Neural cell (in vitro differentiated cells): ENCODE measurements around the gene ELMO2. TPM values are rescaled to one million over a fixed set of nuclear protein-coding genes. Genes with fewer than 3 reads are reported as not detected.

Experiments used
- H2AFZ ChIP-seq: fragments of 200-600, 300-800 bp; sonication (generic), shearing (Covaris generic); 2 replicates; pipeline ENCODE4 v1.6.0; 2014; ENCODE audit warnings: low read depth, mild to moderate bottlenecking, antibody characterized with exemption, low read length, moderate library complexity
- H3F3A ChIP-seq: fragments of 200-600 bp; shearing (Covaris generic); 2 replicates; pipeline ENCODE4 v1.6.1; 2016; ENCODE audit warnings: mild to moderate bottlenecking, moderate library complexity, mixed read lengths, antibody characterized with exemption, low read length; ENCODE audit not compliant: insufficient read depth, poor library complexity, severe bottlenecking
- H3K27ac ChIP-seq: fragments of 200-600, 300-800 bp; sonication (generic), shearing (Covaris generic); 2 replicates; pipeline ENCODE4 v1.5.1; 2014; ENCODE audit warnings: mild to moderate bottlenecking, low read length, moderate library complexity
- H3K27me3 ChIP-seq: fragments of 300-800, 200-600 bp; sonication (generic), shearing (Covaris generic); 2 replicates; pipeline ENCODE4 v1.6.0; 2014; ENCODE audit warnings: mild to moderate bottlenecking, low read depth, low read length, moderate library complexity; ENCODE audit not compliant: insufficient read depth
- H3K36me3 ChIP-seq: fragments of 300-800, 200-600 bp; sonication (generic), shearing (Covaris generic); 2 replicates; pipeline ENCODE4 v1.5.1; 2014; ENCODE audit warnings: mild to moderate bottlenecking, antibody characterized with exemption, low read length, moderate library complexity; ENCODE audit not compliant: insufficient read depth
- H3K4me2 ChIP-seq: fragments of 300-800, 200-600 bp; sonication (generic), shearing (Covaris generic); 2 replicates; pipeline ENCODE4 v1.6.0; 2014; ENCODE audit warnings: mild to moderate bottlenecking, low read length
- H3K4me3 ChIP-seq: fragments of 300-800, 200-600 bp; sonication (generic), shearing (Covaris generic); 2 replicates; pipeline ENCODE4 v1.5.1; 2014; ENCODE audit warnings: mild to moderate bottlenecking, low read length, moderate library complexity
- H3K79me2 ChIP-seq: fragments of 200-600 bp; shearing (Covaris generic); replicated peaks from 2 replicates; pipeline ENCODE4 v1.6.0; 2014; ENCODE audit warnings: mild to moderate bottlenecking, low read length, moderate library complexity; ENCODE audit not compliant: insufficient read depth
- H3K9ac ChIP-seq: fragments of 300-800, 200-600 bp; sonication (generic), shearing (Covaris generic); 2 replicates; pipeline ENCODE4 v1.6.1; 2016; ENCODE audit warnings: mild to moderate bottlenecking, low read length, mixed read lengths
- H3K9me2 ChIP-seq: fragments of 200-600 bp; shearing (Covaris generic); 2 replicates; pipeline ENCODE4 v1.6.1; 2016; ENCODE audit warnings: mild to moderate bottlenecking, low read length, mixed read lengths; ENCODE audit not compliant: insufficient read depth
- H3K9me3 ChIP-seq: fragments of 200-600, 300-800 bp; sonication (generic), shearing (Covaris generic); 2 replicates; pipeline ENCODE4 v1.6.1; 2016; ENCODE audit warnings: mild to moderate bottlenecking, mixed run types, low read length, moderate library complexity, mixed read lengths
- H4K20me1 ChIP-seq: fragments of 200-600 bp; shearing (Covaris generic); 2 replicates; pipeline ENCODE4 v1.6.1; 2016; ENCODE audit warnings: mild to moderate bottlenecking, mixed run types; ENCODE audit not compliant: insufficient read depth
- EP300 ChIP-seq: fragments of 450-650 bp; conservative IDR thresholded peaks from 2 replicates; pipeline ENCODE4 v1.6.1; 2014; ENCODE audit warnings: antibody characterized with exemption, mild to moderate bottlenecking, moderate library complexity; ENCODE audit not compliant: poor library complexity, severe bottlenecking
- EZH2 ChIP-seq: fragments of 200-600, 300-800 bp; shearing (Covaris generic), sonication (generic); IDR thresholded peaks from 2 replicates; pipeline ENCODE4 v1.6.1; 2014; ENCODE audit warnings: antibody characterized with exemption, low read length, borderline replicate concordance, mild to moderate bottlenecking; ENCODE audit not compliant: insufficient read depth, poor library complexity, severe bottlenecking
- MXI1 ChIP-seq: fragments of 450-650 bp; conservative IDR thresholded peaks from 2 replicates; pipeline ENCODE4 v1.6.1; 2014; ENCODE audit warnings: antibody characterized with exemption, mild to moderate bottlenecking; ENCODE audit not compliant: poor library complexity, severe bottlenecking
- POLR2AphosphoS5 ChIP-seq: IDR thresholded peaks from 2 replicates; pipeline ENCODE4 v1.6.1; 2012
- RAD21 ChIP-seq: fragments of 450-650 bp; conservative IDR thresholded peaks from 2 replicates; pipeline ENCODE4 v1.6.1; 2014; ENCODE audit warnings: antibody characterized with exemption, mild to moderate bottlenecking, moderate library complexity
- SMC3 ChIP-seq: fragments of 450-650 bp; conservative IDR thresholded peaks from 2 replicates; pipeline ENCODE4 v1.6.1; 2014; ENCODE audit warnings: antibody characterized with exemption, mild to moderate bottlenecking, moderate library complexity; ENCODE audit not compliant: poor library complexity
- TAF1 ChIP-seq: IDR thresholded peaks from 2 replicates; pipeline ENCODE4 v1.6.1; 2012; ENCODE audit warnings: low read depth
- polyA plus RNA-seq: library from polyadenylated mRNA; depleted of rRNA; stranded (reverse); fragments of >200 nt; gene quantifications from 2 replicates; pipeline ENCODE4 v1.2.3, GENCODE V29; 2014
- TF ChIP-seq, protein P1 (sequence below): fragments of 450-650 bp; IDR thresholded peaks from 2 replicates; pipeline ENCODE4 v1.5.1; 2014; ENCODE audit warnings: antibody characterized with exemption, mild to moderate bottlenecking, moderate library complexity; ENCODE audit not compliant: poor library complexity, severe bottlenecking
- TF ChIP-seq, protein P2 (sequence below): IDR thresholded peaks from 2 replicates; pipeline ENCODE4 v1.6.1; 2012; ENCODE audit warnings: borderline replicate concordance

The ELMO2 gene
- polyA plus RNA-seq, 1 donor from 2014 or later, result 72.0 TPM

DNA sequence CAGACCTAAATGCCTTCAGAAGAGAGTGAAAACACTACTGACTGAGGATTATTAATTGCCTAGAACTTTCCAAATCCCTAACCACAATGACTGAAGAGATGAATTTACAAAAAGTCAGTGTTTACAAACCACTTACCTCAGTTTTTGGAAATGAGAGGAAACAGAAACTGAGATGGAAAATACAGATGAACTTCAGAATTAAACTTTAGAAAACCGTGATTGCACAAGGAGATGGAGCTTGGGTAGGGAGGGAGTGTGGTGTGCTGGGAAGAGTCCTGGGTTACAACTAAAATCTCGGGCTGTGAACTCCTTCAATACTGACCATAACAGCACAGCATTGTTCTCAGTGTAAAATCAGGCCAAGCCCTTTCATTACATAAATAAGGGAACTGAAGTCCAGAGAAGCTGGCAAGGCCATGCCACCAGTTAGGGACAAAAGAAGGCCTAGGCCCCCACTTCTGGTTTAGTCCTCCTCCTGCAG is 4.0 kb downstream of the ELMO2 start:
- Histone ChIP-seq H3K9ac (no peak overlapping the region), H3K27me3 (no peaks in the 10 kb centered on the region), H3F3A (no peaks in the 10 kb centered on the region), H3K4me2 (no peak overlapping the region), H3K36me3 (no peaks in the 10 kb centered on the region), H4K20me1 (no peaks in the 10 kb centered on the region), H3K4me3 (no peak overlapping the region), H2AFZ (no peak overlapping the region), H3K79me2 (peaks cover 43% of the 10 kb centered on the region), H3K9me3 (no peaks in the 10 kb centered on the region), H3K9me2 (no peaks in the 10 kb centered on the region), H3K27ac (no peak overlapping the region)
- TF ChIP-seq TAF1 (no peak), SMC3 (no peak), MXI1 (no peak), RAD21 (no peak), EZH2 (no peak), POLR2AphosphoS5 (no peak), EP300 (no peak)
- TF ChIP-seq, protein P1, sequence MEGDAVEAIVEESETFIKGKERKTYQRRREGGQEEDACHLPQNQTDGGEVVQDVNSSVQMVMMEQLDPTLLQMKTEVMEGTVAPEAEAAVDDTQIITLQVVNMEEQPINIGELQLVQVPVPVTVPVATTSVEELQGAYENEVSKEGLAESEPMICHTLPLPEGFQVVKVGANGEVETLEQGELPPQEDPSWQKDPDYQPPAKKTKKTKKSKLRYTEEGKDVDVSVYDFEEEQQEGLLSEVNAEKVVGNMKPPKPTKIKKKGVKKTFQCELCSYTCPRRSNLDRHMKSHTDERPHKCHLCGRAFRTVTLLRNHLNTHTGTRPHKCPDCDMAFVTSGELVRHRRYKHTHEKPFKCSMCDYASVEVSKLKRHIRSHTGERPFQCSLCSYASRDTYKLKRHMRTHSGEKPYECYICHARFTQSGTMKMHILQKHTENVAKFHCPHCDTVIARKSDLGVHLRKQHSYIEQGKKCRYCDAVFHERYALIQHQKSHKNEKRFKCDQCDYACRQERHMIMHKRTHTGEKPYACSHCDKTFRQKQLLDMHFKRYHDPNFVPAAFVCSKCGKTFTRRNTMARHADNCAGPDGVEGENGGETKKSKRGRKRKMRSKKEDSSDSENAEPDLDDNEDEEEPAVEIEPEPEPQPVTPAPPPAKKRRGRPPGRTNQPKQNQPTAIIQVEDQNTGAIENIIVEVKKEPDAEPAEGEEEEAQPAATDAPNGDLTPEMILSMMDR, result no peak
- TF ChIP-seq, protein P2, sequence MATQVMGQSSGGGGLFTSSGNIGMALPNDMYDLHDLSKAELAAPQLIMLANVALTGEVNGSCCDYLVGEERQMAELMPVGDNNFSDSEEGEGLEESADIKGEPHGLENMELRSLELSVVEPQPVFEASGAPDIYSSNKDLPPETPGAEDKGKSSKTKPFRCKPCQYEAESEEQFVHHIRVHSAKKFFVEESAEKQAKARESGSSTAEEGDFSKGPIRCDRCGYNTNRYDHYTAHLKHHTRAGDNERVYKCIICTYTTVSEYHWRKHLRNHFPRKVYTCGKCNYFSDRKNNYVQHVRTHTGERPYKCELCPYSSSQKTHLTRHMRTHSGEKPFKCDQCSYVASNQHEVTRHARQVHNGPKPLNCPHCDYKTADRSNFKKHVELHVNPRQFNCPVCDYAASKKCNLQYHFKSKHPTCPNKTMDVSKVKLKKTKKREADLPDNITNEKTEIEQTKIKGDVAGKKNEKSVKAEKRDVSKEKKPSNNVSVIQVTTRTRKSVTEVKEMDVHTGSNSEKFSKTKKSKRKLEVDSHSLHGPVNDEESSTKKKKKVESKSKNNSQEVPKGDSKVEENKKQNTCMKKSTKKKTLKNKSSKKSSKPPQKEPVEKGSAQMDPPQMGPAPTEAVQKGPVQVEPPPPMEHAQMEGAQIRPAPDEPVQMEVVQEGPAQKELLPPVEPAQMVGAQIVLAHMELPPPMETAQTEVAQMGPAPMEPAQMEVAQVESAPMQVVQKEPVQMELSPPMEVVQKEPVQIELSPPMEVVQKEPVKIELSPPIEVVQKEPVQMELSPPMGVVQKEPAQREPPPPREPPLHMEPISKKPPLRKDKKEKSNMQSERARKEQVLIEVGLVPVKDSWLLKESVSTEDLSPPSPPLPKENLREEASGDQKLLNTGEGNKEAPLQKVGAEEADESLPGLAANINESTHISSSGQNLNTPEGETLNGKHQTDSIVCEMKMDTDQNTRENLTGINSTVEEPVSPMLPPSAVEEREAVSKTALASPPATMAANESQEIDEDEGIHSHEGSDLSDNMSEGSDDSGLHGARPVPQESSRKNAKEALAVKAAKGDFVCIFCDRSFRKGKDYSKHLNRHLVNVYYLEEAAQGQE, result no peak

DNA sequence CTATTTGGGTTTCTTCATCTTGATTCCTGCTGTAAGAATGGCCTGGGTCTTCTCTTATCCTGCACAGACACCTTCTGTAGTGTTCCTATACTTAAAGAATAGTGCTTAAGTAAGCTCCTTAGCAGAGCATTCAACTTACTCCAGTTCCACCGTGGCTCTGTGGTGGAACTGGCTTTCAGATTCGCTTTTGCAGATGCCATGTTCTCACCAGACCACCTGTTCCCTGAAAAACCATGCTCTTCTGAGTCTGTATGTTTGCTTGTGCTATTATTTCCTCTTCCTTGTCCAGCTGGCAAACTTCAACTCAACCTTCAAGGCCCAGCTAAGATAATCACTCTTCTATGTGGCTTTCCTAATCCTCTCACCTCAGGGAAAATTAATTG is 4.9 kb downstream of the ELMO2 start:
- H3K27ac ChIP-seq, result no peak overlapping the region
- no peaks in the 10 kb centered on the region for H3K36me3 ChIP-seq
- TF ChIP-seq, protein P1, result no peak
- TF ChIP-seq POLR2AphosphoS5 (no peak), RAD21 (no peak), EZH2 (no peak), EP300 (no peak), SMC3 (no peak), MXI1 (no peak), TAF1 (no peak)
- TF ChIP-seq, protein P2, result no peak
- H3K4me3 ChIP-seq, result no peak overlapping the region
- no peaks in the 10 kb centered on the region for H3K9me2 ChIP-seq
- H2AFZ ChIP-seq, result no peak overlapping the region
- peaks cover 47% of the 10 kb centered on the region for H3K79me2 ChIP-seq
- H3K9ac ChIP-seq, result no peak overlapping the region
- H3K4me2 ChIP-seq, result no peak overlapping the region
- H3K9me3 ChIP-seq, result no peaks in the 10 kb centered on the region
- no peaks in the 10 kb centered on the region for H3K27me3 ChIP-seq
- H4K20me1 ChIP-seq, result no peaks in the 10 kb centered on the region
- no peaks in the 10 kb centered on the region for H3F3A ChIP-seq
